Keratinocyte (primary cell): ENCODE results near the gene AGR2. TPM values are rescaled to one million over a fixed set of nuclear protein-coding genes. Genes with fewer than 3 reads are reported as not detected.

Experiments
- DNase-seq: peaks from one replicate; pipeline ENCODE4 v3.0.0-alpha.2; 2011; ENCODE audit warnings: low read depth, missing footprints, low spot score
- FAIRE-seq: peaks from 2 replicates; lab custom pipeline; 2011; peaks lifted over from hg19 to GRCh38; lab: Jason Lieb, UNC
- H2AFZ ChIP-seq: 2 replicates; pipeline ENCODE4 v1.6.0; 2012; ENCODE audit warnings: low read length, control low read depth, inconsistent platforms; ENCODE audit not compliant: control insufficient read depth
- H3K27ac ChIP-seq: 2 replicates; pipeline ENCODE4 v1.5.1; 2011; ENCODE audit warnings: low read length; ENCODE audit not compliant: control insufficient read depth, insufficient read depth
- H3K27me3 ChIP-seq: 3 replicates; pipeline ENCODE4 v1.6.0; 2011; ENCODE audit warnings: low read length; ENCODE audit not compliant: control insufficient read depth, insufficient read depth; ENCODE audit errors: extremely low read depth
- H3K36me3 ChIP-seq, 2 experiments: 2 replicates in 1 of 2; 3 replicates in 1 of 2; pipeline ENCODE4 v1.5.1; 2011; ENCODE audit warnings: low read length in 2 of 2, mild to moderate bottlenecking in 1 of 2; ENCODE audit not compliant: control insufficient read depth in 2 of 2, insufficient read depth in 2 of 2; ENCODE audit errors: extremely low read depth in 1 of 2
- H3K4me1 ChIP-seq: 3 replicates; pipeline ENCODE4 v1.5.1; 2011; ENCODE audit warnings: low read length; ENCODE audit not compliant: control insufficient read depth, insufficient read depth; ENCODE audit errors: extremely low read depth
- H3K4me2 ChIP-seq: 3 replicates; pipeline ENCODE4 v1.6.0; 2011; ENCODE audit warnings: low read depth, low read length; ENCODE audit not compliant: control insufficient read depth, insufficient read depth; ENCODE audit errors: extremely low read depth
- H3K4me3 ChIP-seq, 3 experiments: fragments of 200-600 bp in 1 of 3; sonication (generic) in 1 of 3; 2 replicates in 2 of 3; 3 replicates in 1 of 3; pipeline ENCODE4 v1.5.1; 2011 to 2016; ENCODE audit warnings: low read length in 3 of 3, mild to moderate bottlenecking in 3 of 3, control low read depth in 2 of 3, inconsistent platforms in 1 of 3, low read depth in 1 of 3, mixed read lengths in 1 of 3, mixed run types in 1 of 3, moderate library complexity in 1 of 3; ENCODE audit not compliant: control insufficient read depth in 2 of 3, insufficient read depth in 2 of 3; ENCODE audit errors: extremely low read depth in 1 of 3
- H3K79me2 ChIP-seq: 2 replicates; pipeline ENCODE4 v1.6.0; 2012; ENCODE audit warnings: low read length; ENCODE audit not compliant: control insufficient read depth, insufficient read depth
- H3K9ac ChIP-seq: 3 replicates; pipeline ENCODE4 v1.6.0; 2011; ENCODE audit warnings: low read length; ENCODE audit not compliant: control insufficient read depth, insufficient read depth; ENCODE audit errors: extremely low read depth
- H3K9me1 ChIP-seq: 3 replicates; pipeline ENCODE4 v1.6.0; 2011; ENCODE audit warnings: low read length; ENCODE audit not compliant: control insufficient read depth, insufficient read depth; ENCODE audit errors: extremely low read depth
- H3K9me3 ChIP-seq: 2 replicates; pipeline ENCODE4 v1.5.1; 2012; ENCODE audit warnings: low read depth, low read length; ENCODE audit not compliant: control insufficient read depth
- H4K20me1 ChIP-seq: 3 replicates; pipeline ENCODE4 v1.6.0; 2011; ENCODE audit warnings: low read length; ENCODE audit not compliant: control insufficient read depth, insufficient read depth; ENCODE audit errors: extremely low read depth
- CTCF ChIP-seq, 3 experiments: IDR thresholded peaks in 1 of 3; conservative IDR thresholded peaks in 1 of 3; optimal IDR thresholded peaks in 1 of 3; 2 replicates in 2 of 3; 3 replicates in 1 of 3; pipeline versions ENCODE3 to v1.5.1; 2011; ENCODE audit warnings: low read length in 3 of 3, mild to moderate bottlenecking in 3 of 3, moderate library complexity in 2 of 3, control low read depth in 1 of 3, inconsistent platforms in 1 of 3; ENCODE audit not compliant: insufficient read depth in 2 of 3; ENCODE audit errors: extremely low read depth in 1 of 3
- EZH2 ChIP-seq: IDR thresholded peaks from one replicate; pipeline ENCODE4 v1.6.1; 2012; ENCODE audit warnings: inconsistent platforms, mild to moderate bottlenecking, low read length, moderate library complexity
- dilution Hi-C: fragments of 300-500 bp; cut with MboI; formaldehyde crosslinking; loops from one replicate; pipeline ENCODE4 v1.7.0; 2020; ENCODE audit warnings: low sequenced_read_pairs; ENCODE audit not compliant: extremely low pct_ligation_motif_present
- polyA plus RNA-seq, 5 experiments: library from polyadenylated mRNA; depleted of rRNA in 3 of 5; stranded (reverse) in 3 of 5; stranded (forward) in 1 of 5; unstranded in 1 of 5; fragments of >200 nt; gene quantifications; 1 replicate in 1 of 5; 2 replicates in 3 of 5; 3 replicates in 1 of 5; pipeline versions ENCODE4 v1.2.1 to v1.2.3, GENCODE V29; 2011 to 2012; ENCODE audit warnings: missing spikeins in 2 of 5, low read depth in 1 of 5, low replicate concordance in 1 of 5

The AGR2 gene
- polyA plus RNA-seq, 1 donor (not counting 4 experiments of a cell fraction or from before 2014, with no cell fraction given) = 2.3 TPM

- no peak for DNase-seq
- H4K20me1 ChIP-seq = no peaks in the 10 kb centered on the region
- H3K36me3 ChIP-seq = no peaks in the 10 kb centered on the region
- dilution Hi-C loops = no loop called here
- H3K9ac ChIP-seq = no peak overlapping the region
- H3K4me3 ChIP-seq = no peak overlapping the region
- H3K9me1 ChIP-seq = no peaks in the 10 kb centered on the region
- no peaks in the 10 kb centered on the region for H3K79me2 ChIP-seq
- no peaks in the 10 kb centered on the region for H3K27me3 ChIP-seq
- H3K4me2 ChIP-seq = no peak overlapping the region
- H3K9me3 ChIP-seq = no peaks in the 10 kb centered on the region
- no peak overlapping the region for H2AFZ ChIP-seq
- H3K27ac ChIP-seq = no peak overlapping the region
- TF ChIP-seq EZH2 = no peak
- H3K4me1 ChIP-seq = peaks cover 1% of the 10 kb centered on the region
- no peak for FAIRE-seq
These were observed 36.9 kb upstream of the AGR2 start for GRCh38 chr7:16841681-16842080.

DNA sequence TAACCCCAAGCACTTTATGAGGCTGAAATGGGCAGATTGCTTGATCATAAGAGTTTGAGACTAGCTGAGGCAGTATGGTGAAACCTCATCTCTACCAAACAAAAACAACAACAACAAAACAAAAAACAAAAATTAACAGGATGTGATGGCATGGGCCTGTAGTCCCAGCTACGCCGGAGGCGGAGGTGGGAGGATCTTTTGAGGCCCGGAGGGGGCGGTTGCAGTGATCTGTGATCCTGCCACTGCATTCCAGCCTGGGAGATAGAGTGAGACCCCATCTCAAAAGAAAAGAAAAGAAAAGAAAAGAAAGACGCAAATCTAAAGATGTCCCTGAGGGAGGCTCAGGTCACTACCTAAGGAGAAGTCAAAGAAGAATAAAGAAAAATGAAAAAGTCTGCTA is 35.3 kb upstream of the AGR2 start:
- Histone ChIP-seq H3K27ac (no peak overlapping the region), H3K36me3 (no peaks in the 10 kb centered on the region), H3K4me2 (no peak overlapping the region), H2AFZ (no peak overlapping the region), H3K79me2 (no peaks in the 10 kb centered on the region), H3K4me3 (no peak overlapping the region), H3K4me1 (no peaks in the 10 kb centered on the region), H3K9me1 (no peaks in the 10 kb centered on the region), H3K9ac (no peak overlapping the region), H4K20me1 (no peaks in the 10 kb centered on the region), H3K27me3 (no peaks in the 10 kb centered on the region), H3K9me3 (no peaks in the 10 kb centered on the region)
- FAIRE-seq = no peak
- TF ChIP-seq EZH2 (no peak), CTCF (optimal IDR thresholded peaks at IDR 0.05 in 1 of 3, IDR thresholded peaks at IDR 0.05 in 1 of 3, conservative IDR thresholded peaks at IDR 0.05 in 1 of 3; ENCODE audit: extremely low read depth in 1 of 3, insufficient read depth in 2 of 3, low read length in 3 of 3) (no peak)
- dilution Hi-C loops = no loop called here
- DNase-seq = no peak

- no peak overlapping the region for H2AFZ ChIP-seq
- FAIRE-seq = no peak
- H3K27ac ChIP-seq = no peak overlapping the region
These were observed 34.8 kb upstream of the AGR2 start for GRCh38 chr7:16839646-16840045.

More at GRCh38 chr7:16839646-16840045, 34.8 kb upstream of the AGR2 start:
- Histone ChIP-seq H3K9me3 (no peaks in the 10 kb centered on the region), H3K4me3 (no peak overlapping the region), H3K9me1 (no peaks in the 10 kb centered on the region), H3K4me1 (no peaks in the 10 kb centered on the region), H3K9ac (no peak overlapping the region), H4K20me1 (no peaks in the 10 kb centered on the region), H3K79me2 (no peaks in the 10 kb centered on the region), H3K4me2 (no peak overlapping the region), H3K36me3 (no peaks in the 10 kb centered on the region), H3K27me3 (no peaks in the 10 kb centered on the region)
- DNase-seq = no peak
- TF ChIP-seq CTCF (optimal IDR thresholded peaks at IDR 0.05 in 1 of 3, IDR thresholded peaks at IDR 0.05 in 1 of 3, conservative IDR thresholded peaks at IDR 0.05 in 1 of 3; ENCODE audit: extremely low read depth in 1 of 3, insufficient read depth in 2 of 3, low read length in 3 of 3) (no peak), EZH2 (no peak)
- dilution Hi-C loops = no loop called here
